Measurements from ENCODE around the gene HSD17B1.

HSD17B1 gene

GRCh38 chr17:42566215-42566882 lies 13.6 kb downstream of the HSD17B1 start:
- no peak for DNase-seq (ENCODE audit: low spot score)
- no peak for TF ChIP-seq CTCF (IDR thresholded peaks at IDR 0.05; ENCODE audit: borderline replicate concordance, control extremely low read depth, extremely low read depth, insufficient read depth, missing control alignments)
- in situ Hi-C loops (cut with MboI; ENCODE audit: low sequenced_read_pairs, unreplicated experiment), result no loop called here

DNA sequence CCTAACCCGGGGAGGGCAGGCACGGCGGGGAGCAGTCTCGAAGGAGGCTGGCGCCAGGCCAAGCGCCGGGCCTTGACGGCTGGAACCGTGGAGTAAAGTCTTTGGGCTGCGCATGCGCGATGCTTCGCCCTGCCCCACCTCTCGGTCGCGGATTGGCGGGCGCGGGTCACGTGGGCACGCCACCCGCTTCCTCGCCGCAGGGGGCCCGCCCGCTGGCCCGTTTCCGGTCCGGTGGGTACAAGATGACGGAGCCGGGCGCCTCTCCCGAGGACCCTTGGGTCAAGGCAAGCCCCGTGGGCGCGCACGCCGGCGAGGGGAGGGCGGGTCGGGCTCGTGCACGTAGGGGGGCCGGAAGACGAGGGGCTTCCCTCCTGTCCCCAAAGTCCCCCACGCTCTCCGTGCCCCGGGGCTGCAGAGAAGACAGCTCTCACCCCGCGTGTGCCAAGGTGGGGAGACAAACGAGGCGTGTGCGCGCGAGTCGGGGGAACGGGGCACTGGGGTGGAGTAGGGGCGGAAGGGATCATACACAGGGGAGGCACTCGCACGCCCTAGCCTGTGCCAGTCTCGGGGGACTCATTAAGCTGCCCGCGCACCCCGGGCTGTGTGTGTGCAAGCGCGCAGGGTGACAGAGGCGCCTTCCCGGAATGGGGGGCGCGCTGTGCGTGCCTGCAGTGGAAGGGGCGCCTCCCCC lies 14.3 kb downstream of the HSD17B1 start, which contains the start of gene MLX:
Gene MLX, plus strand, starts transcription at position 218 of the 691 bp plus-strand sequence. Its CDS starts 25 bp downstream, at position 243.
- peak; percentile 100 for DNase-seq (ENCODE audit: low spot score)
- in situ Hi-C loops (cut with MboI; ENCODE audit: low sequenced_read_pairs, unreplicated experiment), result no loop called here
- TF ChIP-seq CTCF (IDR thresholded peaks at IDR 0.05; ENCODE audit: borderline replicate concordance, control extremely low read depth, extremely low read depth, insufficient read depth, missing control alignments), result no peak

DNA sequence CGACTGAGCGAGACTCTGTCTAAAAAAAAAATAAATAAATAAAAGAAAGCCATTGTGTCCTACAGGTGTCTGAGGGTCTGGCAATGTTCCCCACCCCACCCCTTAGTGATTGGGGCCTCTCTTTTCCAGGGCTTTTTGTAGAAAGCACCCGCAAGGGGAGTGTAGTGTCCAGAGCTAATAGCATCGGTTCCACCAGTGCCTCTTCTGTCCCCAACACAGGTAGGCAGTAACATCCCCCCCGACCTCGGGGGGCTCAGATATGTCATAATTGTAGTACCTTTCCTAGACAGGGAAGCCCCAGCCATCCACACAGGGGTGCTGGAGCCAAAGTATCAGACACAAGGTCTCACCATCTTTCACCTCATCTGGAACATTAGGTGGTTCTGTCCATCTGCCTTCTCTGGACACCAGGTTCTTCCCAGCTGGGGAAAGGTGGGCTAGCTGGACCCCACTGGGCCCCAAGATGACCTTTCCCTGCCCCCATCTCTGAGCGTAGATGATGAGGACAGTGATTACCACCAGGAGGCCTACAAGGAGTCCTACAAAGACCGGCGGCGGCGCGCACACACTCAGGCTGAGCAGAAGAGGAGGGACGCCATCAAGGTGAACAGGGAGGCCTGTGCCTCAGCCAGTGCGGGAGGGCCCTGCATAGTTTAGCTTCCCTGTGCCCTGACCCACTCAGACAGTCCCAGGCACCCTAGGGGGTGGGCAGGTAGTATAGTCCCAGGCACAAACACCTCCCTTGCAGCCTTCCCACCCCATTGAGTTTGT lies 15.8 kb downstream of the HSD17B1 start:
- no peak for TF ChIP-seq CTCF (IDR thresholded peaks at IDR 0.05; ENCODE audit: borderline replicate concordance, control extremely low read depth, extremely low read depth, insufficient read depth, missing control alignments)
- in situ Hi-C loops (cut with MboI; ENCODE audit: low sequenced_read_pairs, unreplicated experiment), result no loop called here
- DNase-seq (ENCODE audit: low spot score), result no peak

- TF ChIP-seq CTCF (IDR thresholded peaks at IDR 0.05; ENCODE audit: borderline replicate concordance, control extremely low read depth, extremely low read depth, insufficient read depth, missing control alignments), result no peak
- no peak for DNase-seq (ENCODE audit: low spot score)
- in situ Hi-C loops (cut with MboI; ENCODE audit: low sequenced_read_pairs, unreplicated experiment), result no loop called here
These were observed 18.9 kb downstream of the HSD17B1 start for GRCh38 chr17:42571435-42572225.

- in situ Hi-C loops (cut with MboI; ENCODE audit: low sequenced_read_pairs, unreplicated experiment), result no loop called here
These were observed 20.4 kb downstream of the HSD17B1 start for GRCh38 chr17:42573095-42573494.

More at GRCh38 chr17:42573095-42573494, 20.4 kb downstream of the HSD17B1 start:
- DNase-seq (ENCODE audit: low spot score), result no peak
- no peak for TF ChIP-seq CTCF (IDR thresholded peaks at IDR 0.05; ENCODE audit: borderline replicate concordance, control extremely low read depth, extremely low read depth, insufficient read depth, missing control alignments)
